NCI-H510A (cell line): ENCODE measurements around the gene PPFIBP2.

ENCODE experiments used
- DNase-seq: peaks from one replicate; lab custom pipeline; 2025; lab: John Stamatoyannopoulos, UW

PPFIBP2 gene

DNA sequence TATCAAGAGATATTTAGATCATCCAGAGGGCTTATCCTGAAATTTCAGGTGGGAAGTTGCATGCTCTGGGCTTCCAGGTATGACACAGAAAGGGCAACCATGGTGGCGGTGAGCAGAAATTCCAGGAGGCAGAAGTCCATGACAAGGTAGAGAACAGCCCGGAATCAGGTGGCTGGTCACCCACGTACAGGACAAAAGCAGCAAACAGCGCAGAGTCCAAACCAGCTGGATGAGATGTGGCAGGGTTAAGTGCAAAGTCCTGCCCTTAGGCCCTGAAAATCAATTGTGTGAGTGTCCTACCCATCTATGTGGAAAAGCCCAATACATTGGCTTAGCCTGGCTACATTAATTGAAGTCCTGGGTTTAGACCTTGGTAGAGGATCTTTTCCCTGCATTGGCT lies 11.6 kb downstream of the PPFIBP2 start:
- no peak for DNase-seq

DNA sequence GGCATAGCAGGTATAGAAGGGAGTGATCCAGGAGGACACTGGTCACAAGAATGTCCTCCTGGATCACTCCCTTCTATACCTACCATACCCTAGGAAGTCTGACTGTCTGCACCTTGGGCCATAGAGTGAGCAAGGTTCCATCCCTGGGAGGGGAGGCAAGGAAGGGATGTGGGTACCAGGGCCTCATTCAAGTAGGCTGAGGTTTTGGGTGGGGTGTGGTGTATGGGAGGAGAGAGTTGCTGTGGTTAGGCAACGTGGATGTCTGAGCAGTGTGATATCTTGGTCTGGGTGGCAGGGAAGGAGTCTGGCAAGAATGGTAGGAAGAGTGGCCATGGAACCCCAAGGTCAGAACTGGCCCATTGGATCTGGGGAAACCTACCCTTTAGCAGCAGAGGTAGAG lies 13.2 kb downstream of the PPFIBP2 start:
- no peak for DNase-seq

DNA sequence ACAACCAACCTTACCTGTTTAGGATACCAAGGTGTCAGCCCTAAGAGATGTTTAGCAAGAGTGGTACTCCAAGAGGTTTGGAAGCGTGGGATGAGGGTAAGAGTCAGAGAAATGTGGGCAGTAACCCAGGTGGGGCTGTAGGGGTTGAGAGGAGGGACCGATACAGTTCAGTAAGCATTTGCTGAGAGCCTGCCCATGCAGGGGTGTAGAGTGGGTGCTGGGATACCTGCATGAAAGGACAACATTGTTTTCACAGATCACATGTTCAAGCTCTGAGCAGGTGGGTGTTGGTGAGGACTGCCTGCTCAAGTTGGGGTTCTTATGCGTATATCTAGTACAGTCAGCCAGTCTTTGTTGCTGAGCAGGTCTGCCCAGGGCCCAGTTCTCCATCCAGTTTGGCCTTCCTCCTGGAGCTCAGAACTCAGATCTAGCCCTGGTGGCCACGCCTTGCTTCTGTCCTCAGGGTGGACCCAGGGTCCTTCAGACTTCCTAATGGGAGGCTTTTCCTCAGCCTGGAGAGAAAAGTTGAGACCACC lies 14.8 kb downstream of the PPFIBP2 start:
- no peak for DNase-seq

DNA sequence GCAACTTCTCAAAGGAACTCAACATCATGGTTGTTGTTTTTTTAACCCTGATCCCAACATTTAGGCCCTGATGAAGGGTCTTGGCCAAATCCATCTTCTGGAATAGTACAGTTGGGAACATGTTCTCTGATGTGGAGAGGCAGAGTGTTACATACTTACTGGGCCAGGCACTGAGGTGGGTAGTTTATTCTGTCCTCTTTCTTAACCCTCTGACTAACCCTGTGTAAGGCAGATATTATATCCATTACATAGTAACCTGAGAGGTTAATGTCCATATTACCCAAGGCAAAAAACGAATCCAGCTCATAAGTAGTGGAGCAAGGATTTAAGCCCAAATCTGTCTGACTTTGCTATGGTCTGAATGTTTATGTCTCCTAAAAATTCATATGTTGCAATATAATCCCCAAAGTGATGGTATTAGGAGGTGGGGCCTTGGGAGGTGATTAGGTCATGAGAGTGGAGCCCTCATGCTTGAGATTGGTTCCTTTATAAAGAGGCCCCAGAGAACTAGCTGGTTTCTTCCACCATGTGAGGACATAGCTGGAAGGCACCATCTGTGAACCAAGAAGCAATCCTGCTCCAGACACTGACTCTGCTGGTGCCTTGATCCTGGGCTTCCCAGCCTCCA lies 16.3 kb downstream of the PPFIBP2 start:
- DNase-seq = no peak

DNA sequence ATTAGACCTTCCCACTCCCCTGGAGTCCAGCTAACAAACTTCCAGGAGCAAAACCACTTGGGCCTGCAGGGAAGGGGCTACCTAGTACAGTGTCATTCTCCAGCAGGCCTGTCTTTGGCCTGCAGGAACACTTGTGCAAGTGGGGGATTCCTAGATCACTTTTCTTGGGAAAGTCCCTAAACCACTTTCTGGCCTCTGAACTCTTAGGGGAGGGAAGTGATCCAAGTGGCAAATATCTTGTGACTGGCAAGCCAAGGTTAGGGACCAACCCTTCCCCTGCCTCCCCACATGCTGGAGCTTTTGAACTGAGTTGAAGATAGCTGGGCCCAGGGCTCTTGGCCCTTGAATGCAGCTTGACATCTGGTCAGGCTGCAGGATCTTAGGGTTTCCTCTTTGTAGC lies 17.2 kb downstream of the PPFIBP2 start:
- no peak for DNase-seq

DNA sequence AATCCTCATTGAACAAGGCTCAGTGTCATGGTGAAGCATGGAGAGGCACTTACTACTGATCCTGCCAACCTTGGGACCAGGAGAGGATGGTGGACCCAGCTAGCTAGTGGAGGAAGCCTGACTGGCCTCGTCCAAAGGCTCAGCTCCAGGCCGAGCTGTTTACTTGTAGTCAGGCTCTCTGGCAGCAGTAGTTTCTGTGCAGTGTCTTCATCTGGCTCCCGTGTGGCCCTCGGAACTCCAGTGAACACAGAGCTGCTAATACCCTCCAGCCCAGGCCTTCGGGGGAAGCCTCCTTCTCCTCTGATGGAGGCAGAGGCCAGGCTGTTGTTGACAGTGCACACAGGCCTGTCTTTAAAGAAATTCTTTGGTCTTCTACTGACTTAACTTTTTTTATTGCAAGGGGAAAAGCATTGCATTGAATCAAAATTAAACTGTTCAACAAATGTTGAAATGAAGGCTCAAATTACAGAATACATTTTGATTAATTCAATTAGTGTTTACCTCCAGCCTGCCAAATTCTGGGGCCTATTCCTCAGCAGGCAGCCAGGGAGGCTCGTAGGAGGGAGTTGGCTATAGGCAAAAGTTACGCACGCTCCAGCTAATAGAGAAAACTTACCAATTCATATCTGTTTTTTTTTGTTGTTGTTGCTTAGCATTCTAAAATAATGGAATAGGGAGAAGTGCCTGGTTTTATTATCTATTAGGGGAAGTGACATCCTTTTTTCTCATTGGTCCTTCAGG lies 18.8 kb downstream of the PPFIBP2 start:
- no peak for DNase-seq

DNA sequence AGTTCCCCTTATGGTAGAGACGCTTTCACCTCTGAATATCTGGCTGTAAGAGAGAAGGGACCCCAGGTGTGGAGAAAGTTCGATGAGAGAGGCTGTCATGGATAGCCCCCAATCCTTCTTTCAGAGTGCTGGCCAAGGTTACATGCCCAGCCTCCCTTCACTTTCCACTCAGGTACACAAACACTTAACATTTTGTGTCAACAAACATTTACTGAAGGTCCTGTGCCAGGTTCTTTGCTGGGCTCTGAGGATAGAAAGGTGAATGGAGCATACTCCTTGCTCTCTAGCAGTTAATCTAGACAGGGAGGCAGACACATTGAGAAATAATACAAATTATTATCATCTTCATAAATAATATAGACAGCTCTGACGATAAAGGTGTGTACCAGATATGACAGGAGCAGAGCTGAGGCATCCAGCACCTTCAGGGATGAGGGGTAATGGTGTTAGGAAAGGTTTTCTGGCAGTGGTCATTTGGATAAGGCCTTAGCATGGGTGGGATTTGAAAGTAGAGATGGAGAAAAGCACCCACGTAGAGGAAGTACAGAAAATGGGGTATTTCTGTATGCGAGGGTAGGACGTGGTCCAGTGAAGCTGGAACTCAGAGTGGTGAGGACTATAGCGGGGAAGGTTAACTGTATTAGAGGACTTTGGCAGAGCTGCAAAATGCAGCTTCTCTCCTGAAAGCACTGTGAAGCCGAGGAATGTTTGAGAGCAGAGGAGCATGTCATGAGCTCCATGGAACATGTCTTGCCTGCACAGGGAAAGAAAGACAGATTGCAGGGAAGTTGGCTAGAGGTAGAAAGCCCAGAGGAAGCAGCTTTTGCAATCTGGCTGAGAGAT lies 19.6 kb downstream of the PPFIBP2 start:
- no peak for DNase-seq

DNA sequence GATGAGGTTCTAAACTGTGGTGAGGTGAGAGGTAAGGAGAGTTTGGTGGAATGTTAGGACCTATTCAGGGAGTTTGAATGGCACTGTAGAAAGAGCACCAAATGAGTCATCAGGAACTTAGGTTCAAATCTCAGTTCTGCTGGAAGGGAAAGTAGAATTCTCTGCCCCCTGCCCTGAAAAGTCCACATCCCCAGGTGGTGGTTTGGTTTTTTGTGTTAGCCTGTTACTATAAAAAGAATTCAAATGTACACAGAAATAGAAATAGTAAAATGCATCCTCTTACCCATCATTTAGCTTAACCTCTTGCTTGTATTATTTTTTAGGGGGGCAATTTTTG lies 20.2 kb downstream of the PPFIBP2 start:
- DNase-seq = no peak

DNA sequence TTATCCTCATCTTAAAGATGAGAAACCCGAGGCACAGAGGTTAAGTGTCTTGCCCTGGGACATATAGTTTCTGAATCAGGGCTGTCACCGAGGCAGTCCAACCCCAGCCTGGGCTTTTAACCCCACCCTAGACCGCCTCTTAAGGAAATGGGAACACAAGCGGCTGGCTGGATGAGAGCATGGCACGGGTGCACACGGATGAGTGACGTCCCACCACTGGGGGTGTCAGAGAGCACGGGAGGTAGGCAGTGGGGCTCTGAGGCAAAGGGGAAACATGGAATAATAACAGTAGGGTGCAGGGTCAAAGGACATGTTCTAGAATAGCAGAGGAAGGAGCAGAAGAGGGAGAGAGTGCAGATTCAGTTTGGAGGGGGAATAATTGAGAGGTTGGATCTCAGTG lies 22.3 kb downstream of the PPFIBP2 start:
- no peak for DNase-seq

DNA sequence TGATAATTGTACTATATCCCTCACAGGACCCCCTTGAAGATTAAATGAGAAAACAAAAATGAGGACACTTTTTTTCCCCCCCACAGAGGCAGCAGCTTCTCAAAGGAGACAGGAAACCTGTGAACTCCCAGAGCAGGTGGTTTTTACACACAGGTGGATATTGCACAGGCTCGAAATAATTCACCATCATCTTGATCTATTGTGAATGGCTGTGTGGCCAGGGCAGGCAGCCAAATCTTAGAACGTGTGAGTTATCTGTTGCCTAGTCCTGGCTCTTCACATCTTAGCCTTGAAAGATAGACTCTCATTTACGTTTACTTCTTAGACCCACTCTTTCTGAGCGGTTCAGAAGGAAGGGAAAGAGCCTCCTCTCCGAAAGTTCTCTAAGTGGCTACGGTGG lies 23.5 kb downstream of the PPFIBP2 start:
- DNase-seq = no peak

DNA sequence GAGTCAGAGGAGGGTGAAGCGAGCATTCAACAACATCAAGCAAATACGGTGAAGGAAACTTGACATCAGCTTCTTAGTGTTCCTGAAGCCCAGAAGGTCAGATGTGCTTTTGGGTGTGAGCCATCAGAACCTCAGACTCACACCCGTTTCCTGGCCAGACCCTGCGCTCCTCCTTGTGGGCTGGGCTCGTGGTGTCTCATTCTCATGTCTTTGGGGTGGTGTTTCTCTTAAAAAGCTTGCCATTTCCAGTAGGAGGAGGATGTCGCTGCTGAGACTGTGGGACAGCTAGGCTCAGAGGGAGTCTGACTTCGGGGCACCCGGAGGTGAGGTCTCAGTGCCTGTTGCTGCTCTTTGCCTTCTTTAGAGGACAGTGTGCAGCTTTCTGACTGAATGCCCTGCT lies 24.2 kb downstream of the PPFIBP2 start:
- no peak for DNase-seq

DNA sequence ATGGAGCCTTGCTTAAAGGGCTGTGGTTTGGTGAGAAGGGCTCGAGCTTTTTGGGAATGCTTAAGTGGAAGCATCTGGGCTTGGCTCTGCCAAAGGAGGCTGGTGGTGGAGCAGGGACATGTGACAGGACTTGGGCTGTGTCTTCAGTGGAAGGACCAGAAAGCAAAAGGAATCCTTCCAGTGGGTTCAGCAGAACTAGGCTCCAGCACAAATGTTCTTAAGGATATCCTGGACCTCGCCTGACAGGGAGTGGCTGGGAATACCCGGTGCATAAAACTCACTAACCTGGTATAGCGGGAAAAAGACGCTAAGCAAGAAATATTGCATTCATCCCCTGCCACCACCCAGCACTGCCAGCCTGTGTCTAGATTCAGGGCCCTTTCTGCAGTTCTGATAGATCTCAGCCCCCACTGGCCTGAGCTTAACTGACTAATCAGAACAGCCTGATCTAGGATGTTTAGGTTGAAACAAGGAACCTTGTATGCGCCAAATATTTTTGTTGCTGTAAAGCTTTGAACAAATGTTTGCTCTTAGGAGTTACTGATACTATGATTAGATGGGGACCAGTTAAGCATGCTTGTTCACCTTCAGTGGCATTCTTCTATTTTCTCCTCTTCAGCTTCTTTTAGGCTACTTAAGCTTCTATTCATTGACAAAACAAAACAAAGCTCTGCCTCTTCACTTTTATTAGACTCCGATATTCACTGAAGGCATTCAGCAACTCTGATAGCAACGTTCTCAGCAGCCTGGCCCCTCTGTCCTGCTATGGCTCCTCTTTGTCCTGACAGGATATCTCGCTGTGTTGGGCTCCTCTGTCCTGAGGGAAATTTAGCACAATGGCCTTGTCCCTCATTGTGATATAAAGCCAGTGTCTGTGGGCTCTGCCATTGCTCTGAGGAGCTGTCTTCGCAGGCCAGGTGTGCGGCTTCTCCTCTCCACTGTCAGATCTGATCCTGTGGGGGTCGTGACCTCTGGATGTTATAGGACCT lies 25.0 kb downstream of the PPFIBP2 start:
- DNase-seq = no peak

DNA sequence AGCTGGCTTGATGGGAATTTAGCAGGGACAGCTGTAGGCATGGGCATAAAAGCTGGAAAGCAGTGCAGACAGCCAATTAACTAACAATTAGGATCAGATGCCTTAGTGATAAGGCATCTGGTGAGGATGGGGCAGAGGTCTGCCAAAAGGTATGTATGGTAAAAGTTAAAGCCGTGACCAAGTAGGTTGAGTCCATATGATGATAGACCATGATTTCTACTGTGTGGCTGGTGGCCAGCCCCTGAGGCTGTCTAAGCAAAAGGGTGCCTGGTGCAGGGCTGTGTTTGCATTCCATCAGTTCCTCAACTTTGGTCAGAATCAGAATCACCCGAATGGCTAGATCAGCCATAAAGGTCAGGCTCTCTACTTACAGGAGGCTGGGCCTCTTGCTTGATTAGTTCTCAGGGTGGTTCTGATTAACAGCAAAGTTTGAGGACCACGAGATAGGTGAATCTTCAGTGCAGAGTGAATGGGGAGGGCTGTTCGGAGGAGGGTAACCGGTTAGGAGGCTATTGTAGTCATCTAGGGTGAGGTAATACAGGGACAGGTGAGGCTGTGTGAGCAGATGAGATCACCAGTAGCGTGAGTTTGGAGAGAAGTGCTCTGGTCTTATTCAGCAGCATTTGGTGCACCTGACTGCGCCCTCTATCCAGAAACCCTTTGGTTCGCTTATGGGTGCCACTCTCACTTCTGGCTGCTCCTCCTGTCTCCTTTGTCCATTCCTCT lies 27.2 kb downstream of the PPFIBP2 start:
- no peak for DNase-seq

DNA sequence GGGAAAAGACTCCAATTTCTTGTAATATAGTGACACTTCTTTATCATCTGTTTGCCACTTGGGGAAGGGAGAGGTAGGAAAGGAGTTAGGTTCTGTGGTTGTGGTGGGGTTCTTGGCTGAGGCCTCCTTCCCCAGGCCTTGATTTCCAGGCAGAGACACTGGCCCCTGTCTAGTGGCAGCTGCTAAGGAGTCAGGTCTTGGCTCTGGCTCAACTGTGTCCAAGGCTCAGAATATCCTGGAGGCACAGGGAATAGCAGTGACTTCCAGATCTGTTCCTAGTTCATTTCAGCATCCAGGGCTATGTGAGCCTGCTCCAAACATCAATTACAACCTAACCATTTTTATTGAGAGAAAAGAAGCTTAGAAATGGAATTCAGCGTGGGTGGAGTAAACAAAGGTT lies 29.5 kb downstream of the PPFIBP2 start:
- DNase-seq = no peak

DNA sequence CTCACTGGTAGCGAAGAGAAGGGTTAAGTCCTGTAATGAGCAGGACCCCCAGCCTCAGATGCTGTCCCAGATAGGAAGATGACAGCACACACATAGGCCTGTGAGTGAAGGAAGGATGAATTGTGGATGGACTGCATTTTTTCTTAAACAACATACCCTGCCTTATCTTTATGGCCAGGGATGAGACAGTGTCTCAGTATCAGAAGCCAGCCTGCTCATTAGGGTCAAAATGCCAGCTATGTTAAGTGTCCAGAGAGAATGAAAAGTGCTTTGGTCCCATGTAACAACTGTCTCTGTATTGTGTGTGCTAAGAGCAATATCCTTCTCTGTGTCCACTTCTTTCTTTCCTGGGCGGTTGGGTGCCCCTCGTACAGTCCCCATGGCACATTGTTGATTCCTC lies 30.2 kb downstream of the PPFIBP2 start:
- DNase-seq = no peak

DNA sequence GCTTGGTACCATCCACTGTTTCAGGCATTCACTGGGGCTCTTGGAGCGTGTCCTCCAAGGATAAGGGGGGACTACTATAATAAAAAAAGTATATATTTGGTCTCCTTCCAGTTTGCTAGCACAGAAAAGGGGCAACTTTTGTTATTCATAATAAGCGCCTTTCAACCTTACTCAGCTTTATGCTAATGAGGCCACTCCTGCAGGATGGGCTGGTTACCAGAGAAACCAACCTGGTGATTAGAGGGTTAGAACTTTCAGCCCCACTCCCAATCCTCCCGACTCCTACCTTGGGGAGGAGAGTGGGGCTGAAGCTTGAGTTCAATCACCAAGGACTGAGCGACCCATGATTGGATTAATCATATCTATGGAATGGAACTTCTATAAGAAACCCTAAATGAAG lies 31.8 kb downstream of the PPFIBP2 start:
- no peak for DNase-seq

DNA sequence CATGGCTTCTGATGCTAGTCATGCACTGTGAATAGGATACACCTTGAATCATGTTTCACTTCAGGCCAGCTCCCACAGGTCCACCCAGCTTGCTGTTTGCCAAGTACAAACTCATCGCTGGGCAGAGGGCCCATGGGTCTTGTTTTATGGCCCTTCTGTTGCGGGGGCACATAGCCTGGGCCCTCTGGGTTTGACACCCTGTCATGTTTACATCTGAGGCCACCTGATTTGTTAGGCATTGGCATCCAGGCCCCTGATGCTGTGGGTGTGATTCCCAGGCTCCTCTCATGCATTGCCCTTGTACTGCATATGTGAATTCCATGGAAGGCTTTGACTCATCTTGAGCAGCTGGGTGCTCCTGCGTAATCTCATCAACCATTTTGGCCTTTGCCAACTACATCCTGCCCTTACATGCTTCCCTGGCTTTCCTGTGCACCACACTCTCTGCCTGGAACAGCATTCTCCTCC lies 32.6 kb downstream of the PPFIBP2 start:
- no peak for DNase-seq

DNA sequence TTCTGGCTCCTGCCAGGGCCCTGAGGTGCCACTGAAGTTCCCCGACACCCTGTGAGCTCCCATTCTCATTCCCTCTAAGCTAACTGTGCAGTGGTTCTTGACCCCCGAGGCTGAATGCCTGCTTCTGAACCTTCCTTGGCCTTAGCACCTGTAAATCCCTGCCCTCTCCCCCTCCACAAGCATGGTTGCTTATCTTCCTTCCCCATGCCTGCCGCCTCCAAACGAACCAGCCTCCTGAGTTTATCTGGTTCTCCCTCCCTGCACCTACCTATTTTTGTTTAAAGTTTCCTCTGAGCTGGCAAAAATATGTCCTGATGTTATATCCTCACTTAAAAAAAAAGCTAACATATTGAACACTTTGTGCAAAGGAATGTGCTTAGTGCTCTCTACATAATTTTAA lies 33.9 kb downstream of the PPFIBP2 start:
- no peak for DNase-seq

DNA sequence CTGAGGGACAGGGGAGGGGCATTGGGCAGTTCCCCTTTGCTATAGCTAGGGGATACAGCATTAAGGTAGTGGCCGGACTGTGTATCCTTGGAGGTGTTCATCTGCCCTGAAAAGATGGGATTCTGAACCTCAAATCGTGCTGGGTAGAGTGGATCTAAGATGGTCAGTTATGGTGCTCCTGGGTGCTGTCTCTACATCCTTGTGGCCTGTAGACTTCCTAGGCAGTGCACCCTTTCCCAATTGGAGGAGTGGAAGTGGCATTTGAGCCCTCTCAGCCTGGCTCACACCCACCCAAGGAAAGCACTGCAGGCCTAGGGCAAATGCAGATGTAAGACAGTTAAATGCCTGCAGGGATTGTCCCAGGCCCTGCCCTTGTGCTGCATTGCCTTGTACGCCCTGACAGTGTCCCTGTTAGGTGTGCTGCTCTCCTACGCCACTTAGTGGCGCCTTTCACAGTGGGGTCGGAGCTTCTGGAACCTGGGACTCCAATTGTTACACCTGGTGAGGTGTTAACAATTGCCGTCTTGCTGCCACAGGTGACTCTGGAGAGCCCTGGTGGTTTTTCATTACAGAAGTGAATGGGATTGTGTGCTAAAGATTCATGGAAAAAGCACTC lies 35.0 kb downstream of the PPFIBP2 start:
- DNase-seq = no peak

DNA sequence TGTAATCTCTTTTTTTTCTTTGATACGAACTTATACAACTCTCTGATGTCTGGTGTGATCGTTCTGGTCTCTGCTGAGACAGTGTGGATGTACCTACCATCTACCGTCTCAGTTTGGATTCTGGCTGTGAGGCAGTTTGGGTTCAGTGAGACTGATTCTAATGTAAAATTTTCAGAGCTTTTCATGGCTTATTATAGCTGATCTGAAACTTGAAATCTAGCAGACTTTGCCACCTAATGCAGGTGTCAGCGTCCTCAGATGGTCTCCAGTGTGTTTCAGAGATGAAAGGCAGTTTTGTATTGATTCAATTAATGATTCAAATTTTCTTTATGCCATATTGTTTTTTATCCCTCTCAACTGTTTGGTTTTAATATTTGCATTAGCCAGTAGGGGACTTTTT lies 35.9 kb downstream of the PPFIBP2 start:
- DNase-seq = no peak

DNA sequence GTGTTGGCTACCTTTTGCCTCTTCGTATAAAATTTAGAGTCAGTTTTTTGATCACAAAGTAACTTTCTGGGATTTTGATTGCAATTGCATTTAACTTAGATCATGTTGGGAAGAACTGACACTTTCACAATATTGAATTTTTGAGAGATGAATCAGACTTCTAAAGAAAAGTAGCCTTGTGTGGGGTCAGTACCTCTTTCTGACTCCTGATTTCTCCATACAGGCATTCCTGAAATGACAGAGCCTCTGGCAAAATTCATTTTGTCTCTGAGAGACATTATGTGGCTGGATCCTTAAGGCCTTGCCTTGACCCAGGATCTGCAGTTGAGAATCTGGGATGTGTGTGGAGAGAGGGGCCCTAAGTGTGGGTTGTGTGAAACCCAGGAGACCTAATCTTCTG lies 37.8 kb downstream of the PPFIBP2 start:
- DNase-seq = no peak
